Activated gamma-delta T cell treated with anti-CD3 and anti-CD28 coated beads, Interleukin-2, amount 50 U/mL, for 16 hours (primary cell): ENCODE data around the gene GRID2.
"Not testable (repeated sequence)": the region's sequence is repeated elsewhere in the genome, so short reads cannot be mapped to it uniquely, and the experiment has no call there.

Experiments
- DNase-seq: peaks from one replicate; pipeline ENCODE4 v3.0.0-alpha.2; 2020; ENCODE audit warnings: low read depth

Gene GRID2

GRCh38 chr4:93317561-93317960 is 1013.8 kb downstream of the GRID2 start:
- DNase-seq: no peak

GRCh38 chr4:93319041-93319440 is 1015.3 kb downstream of the GRID2 start:
- no peak for DNase-seq

DNA sequence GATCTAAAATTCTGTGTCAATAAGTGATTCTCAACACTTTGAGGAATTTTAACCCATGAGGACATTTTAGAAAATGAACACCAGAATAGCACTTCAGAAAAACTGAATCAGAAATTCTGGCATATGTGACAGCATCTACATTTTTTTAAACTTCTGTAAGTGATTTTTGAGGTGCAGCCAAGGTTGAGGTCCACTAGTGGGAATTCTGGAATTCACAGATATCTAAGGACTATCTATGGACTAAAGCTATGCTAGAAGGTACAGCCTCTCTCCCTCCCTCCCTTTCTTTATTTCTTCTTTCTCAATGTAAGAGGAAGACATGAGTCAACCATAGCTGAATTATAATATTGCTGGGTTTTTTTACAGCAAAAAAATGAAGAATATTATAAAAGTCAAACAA is 1016.6 kb downstream of the GRID2 start:
- no peak for DNase-seq

DNA sequence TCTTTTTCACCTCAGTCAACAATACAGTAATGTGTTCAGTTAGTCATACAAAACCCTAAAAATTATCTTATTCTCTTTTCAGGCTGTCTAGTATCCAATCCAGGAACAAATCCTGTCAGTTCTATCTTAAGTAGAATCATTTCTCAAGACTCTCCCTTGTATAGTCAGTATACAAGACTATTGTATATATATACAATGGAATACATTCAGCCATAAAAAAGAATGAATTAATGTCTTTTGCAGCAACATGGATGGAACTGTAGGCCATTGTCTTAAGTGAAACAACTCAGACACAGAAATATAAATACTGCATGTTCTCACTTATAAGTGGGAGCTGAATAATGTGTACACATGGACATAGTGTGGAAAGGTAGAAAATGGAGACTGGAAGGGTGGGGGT is 1023.6 kb downstream of the GRID2 start:
- DNase-seq: no peak

GRCh38 chr4:93334003-93334402 is 1030.2 kb downstream of the GRID2 start:
- DNase-seq: no peak

DNA sequence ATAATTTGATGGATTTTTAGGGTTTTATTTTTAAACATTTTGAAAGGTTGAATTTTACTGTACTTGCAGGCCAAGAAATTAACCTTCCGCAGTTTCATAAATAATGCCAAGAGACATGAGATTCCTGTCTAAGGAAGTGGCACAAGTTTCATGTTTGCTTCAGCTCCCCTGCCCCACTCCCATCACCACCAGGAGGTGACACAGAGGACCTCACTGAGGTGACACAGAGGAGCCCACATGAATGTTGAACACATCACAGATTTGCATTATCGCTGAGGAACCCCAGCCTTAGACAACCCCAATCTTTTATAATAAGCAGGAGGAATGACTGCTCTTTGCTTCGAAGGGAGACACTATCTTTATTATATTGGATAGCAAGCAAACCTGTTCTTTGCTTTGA is 1033.4 kb downstream of the GRID2 start:
- no peak for DNase-seq

DNA sequence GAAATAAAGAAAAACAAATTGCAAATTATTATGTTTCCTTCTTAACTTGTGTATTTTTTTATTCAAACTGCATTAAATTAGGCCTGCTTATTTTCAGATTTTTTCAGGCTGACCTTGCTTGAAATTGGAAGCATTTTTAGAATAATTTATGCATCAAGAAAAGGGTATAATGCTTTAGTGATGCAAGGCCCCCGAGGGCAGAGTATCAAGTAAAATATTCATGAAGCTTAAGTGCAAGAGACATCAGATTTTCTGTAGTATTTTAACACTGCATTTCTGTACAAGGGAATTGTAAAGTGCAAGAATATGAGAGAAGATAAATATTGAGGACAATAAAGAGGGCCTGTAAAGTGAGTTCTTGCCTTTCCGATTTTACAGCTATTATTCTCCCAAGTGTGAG is 1039.0 kb downstream of the GRID2 start:
- DNase-seq: no peak

GRCh38 chr4:93346840-93347239 is 1043.1 kb downstream of the GRID2 start:
- no peak for DNase-seq

GRCh38 chr4:93348896-93349295 is 1045.1 kb downstream of the GRID2 start:
- DNase-seq: no peak

- DNase-seq: no peak
Measured at GRCh38 chr4:93351846-93352245, 1048.1 kb downstream of the GRID2 start.

GRCh38 chr4:93355411-93355810 is 1051.6 kb downstream of the GRID2 start:
- no peak for DNase-seq

DNA sequence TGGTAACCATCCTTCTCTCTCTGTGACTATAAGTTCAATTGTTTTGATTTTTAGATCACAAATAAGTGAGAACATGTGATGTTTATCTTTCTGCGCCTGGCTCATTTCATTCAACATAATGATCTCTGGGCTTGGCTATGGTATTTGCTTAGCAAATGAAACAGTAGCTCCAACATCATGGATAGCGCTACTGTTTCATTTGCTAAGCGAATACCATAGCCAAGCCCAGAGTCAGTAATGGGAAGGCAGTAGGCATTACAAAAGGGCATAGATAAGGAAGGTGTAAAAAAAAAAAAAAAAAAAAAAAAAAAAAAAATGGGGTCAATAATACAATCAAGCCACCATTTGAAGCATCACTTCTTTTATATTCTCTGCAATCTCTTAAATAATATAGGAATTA is 1055.8 kb downstream of the GRID2 start:
- DNase-seq: no peak

DNA sequence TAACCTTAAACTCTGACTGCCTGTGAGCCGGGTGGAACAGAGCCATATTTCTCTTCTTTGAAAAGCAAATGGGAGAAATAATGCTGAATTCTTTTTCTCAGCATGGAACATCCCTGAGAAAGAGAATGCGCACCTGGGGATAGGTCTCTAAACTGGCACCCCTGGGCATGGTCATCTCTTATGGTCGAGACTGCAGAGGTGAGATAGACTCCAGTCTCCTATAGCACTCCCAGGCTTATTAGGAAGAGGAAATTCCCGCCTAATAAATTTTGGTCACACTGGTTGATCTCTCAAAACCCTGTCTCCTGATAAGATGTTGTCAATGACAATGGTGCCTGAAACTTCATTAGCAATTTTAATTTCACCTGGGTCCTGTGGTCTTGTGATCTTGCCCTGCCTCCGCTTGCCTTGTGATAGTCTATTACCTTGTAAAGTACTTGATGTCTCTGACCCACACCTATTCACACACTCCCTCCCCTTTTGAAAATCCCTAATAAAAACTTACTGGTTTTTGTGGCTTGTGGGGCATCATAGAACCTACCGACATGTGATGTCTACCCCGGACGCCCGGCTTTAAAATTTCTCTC is 1062.5 kb downstream of the GRID2 start:
- DNase-seq: not testable (repeated sequence)

- DNase-seq: no peak
Measured at GRCh38 chr4:93368968-93369367, 1065.2 kb downstream of the GRID2 start.

- DNase-seq: no peak
Measured at GRCh38 chr4:93370256-93370655, 1066.5 kb downstream of the GRID2 start.

DNA sequence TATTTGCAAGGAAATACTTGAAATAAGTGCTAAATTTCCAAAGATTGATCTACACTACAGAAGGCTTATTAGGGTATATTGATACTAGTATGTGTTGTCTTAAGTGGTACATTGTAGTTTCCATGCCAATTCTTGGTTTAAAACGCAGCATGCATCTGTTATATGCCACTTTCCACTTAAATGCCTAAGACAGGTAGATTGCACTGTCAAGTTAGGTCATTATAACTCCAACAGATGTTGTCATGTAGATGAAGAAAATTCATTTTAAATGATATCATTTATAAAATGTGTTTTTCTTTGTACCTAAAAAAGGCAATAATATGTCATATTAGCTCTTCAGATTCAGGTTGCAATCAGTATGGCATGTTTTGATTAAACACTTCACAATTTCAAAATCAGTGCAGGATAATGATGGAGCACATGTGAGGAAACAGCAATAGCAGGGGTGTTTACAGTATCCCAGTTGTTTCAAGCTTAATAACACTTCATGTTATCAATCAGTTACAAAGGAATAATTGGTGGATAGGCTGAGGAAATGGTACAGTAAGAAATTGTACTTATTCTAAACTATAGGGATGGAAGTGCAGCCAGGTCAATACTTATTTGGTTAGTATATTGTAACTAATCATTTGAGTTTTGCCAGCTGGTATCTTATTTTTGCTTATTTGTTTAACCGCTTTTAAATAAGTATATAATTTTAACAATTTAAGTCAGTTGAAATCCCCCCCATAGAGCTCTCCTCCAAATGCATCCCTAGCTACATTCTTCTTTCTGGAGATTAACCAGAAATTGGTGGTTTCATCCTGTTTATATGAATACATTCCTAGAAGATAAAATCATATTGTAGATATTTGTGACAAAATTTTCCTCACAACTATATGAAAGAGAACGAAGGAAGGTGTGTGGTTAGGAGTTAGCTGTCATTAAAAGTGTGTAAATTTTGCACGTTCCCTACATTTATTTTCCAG is 1070.4 kb downstream of the GRID2 start:
- DNase-seq: no peak

- no peak for DNase-seq
Measured at GRCh38 chr4:93384241-93384640, 1080.5 kb downstream of the GRID2 start.

DNA sequence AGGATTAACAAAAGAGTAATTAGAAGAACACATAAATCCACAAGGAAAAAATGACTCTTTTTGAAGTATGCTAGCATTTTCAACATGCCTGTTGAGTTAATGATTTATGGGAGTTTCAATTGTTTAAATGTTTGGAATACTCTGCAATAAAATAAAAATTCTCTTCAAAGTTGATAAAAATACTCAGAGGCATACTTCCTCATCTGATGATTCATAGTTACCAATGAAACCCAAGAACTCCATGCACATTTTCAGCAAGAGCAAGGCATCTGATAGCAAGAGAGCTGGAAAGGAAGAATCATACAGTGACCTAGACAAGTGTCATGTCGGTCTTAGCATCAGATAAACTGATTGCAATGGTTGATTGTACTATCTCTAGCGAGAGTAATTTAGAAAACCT is 1081.1 kb downstream of the GRID2 start:
- no peak for DNase-seq

- DNase-seq: no peak
Measured at GRCh38 chr4:93394545-93395081, 1090.8 kb downstream of the GRID2 start.

GRCh38 chr4:93396272-93396671 is 1092.5 kb downstream of the GRID2 start:
- DNase-seq: no peak

DNA sequence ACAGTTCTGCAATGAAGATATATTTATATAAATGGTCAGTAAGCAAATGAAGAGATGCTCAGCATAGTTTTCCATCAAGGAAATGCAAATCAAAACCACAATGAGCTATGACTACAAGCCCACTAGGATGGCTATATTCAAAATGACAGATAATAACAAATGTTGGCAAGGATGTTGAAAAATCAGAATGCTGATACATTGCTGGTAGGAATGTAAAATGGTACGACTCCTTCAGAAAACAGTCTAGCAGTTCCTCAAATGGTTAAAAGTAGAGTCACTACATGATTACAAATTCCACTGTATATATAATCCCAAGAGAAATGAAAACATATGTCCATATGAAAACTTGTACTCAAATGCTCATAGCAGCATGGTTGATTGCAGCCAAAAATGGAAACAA is 1099.8 kb downstream of the GRID2 start:
- DNase-seq: no peak

DNA sequence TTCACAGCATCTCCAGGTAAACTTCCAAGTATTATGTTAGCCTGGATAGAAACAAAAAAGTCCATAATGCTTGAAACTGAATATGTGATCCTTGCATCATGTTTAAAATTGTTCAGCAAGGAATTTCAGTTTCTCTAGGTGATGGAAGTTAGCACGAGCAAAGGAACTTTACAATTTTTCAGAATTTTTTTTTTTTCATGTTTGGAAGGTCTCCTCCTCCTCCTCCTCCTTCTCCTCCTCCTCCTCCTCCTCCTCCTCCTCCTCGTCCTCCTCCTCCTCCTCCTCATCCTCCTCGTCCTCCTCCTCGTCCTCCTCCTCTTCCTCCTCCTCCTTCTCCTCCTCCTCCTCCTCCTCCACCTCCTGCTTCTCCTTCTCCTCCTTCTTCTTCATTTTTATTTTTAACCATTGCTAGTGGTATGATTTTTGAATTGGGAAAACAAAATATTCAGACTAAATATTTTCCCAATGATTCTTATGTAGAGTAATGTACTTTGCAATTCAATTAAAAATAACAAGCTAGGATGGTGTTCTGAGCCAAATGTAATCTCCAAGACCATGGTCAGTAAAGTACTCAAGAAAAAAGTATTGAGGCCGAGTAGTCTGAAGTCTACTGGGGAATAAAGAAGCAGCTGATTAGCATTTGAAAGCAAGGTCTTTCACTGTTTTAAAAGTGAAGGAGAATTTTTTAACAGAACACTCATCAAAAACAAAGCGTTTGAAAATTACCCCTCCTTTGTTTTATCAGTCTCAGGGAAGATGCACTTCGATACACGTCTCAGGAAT is 1103.9 kb downstream of the GRID2 start:
- no peak for DNase-seq

DNA sequence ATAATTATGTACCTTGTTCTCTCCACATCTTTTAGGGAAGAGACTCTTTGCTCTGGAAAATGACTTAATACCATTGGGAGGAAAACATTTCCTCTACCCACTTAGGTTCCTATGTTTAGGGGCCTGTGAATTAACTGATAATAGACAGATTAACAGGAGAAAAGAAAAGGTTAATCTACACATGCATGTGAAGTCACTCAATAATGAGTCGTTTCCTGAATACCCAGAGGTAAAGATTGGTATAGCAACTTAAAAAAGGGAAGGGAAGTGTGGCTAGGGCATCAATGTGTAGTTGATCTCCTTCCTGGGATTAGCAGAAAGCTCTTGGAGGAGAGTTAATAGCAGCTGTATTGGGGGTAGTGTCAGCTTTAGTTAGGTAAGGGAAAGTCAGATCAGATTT is 1105.3 kb downstream of the GRID2 start:
- DNase-seq: no peak
